ENCODE data around the gene BUD23. TPM values are rescaled to one million over a fixed set of nuclear protein-coding genes. Genes with fewer than 3 reads are reported as not detected.

The BUD23 gene
- polyA plus RNA-seq, 1 donor, result 76.7 TPM

- no CpG with 5 or more reads among the region's 13 CpGs for WGBS (ENCODE audit: insufficient coverage, low lambda C conversion rate)
- no peaks in the 10 kb centered on the region for H3K27me3 ChIP-seq (ENCODE audit: control insufficient read depth, insufficient read depth, low read length)
Measured at GRCh38 chr7:73739387-73739767, 56.0 kb downstream of the BUD23 start.

GRCh38 chr7:73740212-73740611, 56.8 kb downstream of the BUD23 start:
- no peaks in the 10 kb centered on the region for H3K9me3 ChIP-seq (ENCODE audit: control insufficient read depth, low read depth, low read length)
- H3K27ac ChIP-seq (ENCODE audit: low read length), result peak overlapping the region; percentile 91
- WGBS (ENCODE audit: insufficient coverage, low lambda C conversion rate), result no CpG with 5 or more reads among the region's 7 CpGs
- peaks cover 23% of the 10 kb centered on the region for H3K36me3 ChIP-seq (ENCODE audit: control insufficient read depth, insufficient read depth, low read length)
- no peak overlapping the region for H3K4me3 ChIP-seq (ENCODE audit: low read length)
- H3K4me1 ChIP-seq (ENCODE audit: control insufficient read depth, insufficient read depth, low read length), result peaks cover 59% of the 10 kb centered on the region
- DNase-seq, result no peak
- H3K27me3 ChIP-seq (ENCODE audit: control insufficient read depth, insufficient read depth, low read length), result no peaks in the 10 kb centered on the region

More at GRCh38 chr7:73739387-73739767, 56.0 kb downstream of the BUD23 start:
- Histone ChIP-seq H3K9me3 (ENCODE audit: control insufficient read depth, low read depth, low read length) (no peaks in the 10 kb centered on the region), H3K36me3 (ENCODE audit: control insufficient read depth, insufficient read depth, low read length) (peaks cover 23% of the 10 kb centered on the region), H3K4me3 (ENCODE audit: low read length) (peak overlapping the region; percentile 79), H3K27ac (ENCODE audit: low read length) (peak overlapping the region; percentile 91), H3K4me1 (ENCODE audit: control insufficient read depth, insufficient read depth, low read length) (peaks cover 62% of the 10 kb centered on the region)
- no peak for DNase-seq

DNA sequence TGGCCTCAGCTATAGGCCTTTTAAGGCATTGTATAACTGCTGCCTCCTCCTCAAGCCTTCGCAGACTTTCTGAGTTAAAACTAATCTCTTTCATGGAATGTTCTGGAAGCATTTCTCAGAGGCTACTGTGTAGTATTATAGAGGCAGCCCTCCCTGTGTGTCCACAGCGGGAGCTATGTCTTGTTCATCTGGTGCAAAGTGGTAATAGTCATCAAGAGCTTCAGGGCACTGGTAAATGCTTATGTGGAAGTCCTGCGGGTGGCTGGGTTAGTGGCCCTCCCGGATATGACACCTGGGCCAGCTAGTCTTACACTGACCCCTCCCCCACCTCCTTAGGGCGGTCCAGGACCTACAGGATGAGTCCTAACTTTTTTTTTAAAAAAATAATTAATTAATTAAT, 57.4 kb downstream of the BUD23 start:
- peak in 1 of 2 donors; percentile 46 for DNase-seq
- Histone ChIP-seq H3K4me3 (ENCODE audit: low read length) (no peak overlapping the region), H3K27me3 (ENCODE audit: control insufficient read depth, insufficient read depth, low read length) (no peaks in the 10 kb centered on the region), H3K9me3 (ENCODE audit: control insufficient read depth, low read depth, low read length) (no peaks in the 10 kb centered on the region), H3K4me1 (ENCODE audit: control insufficient read depth, insufficient read depth, low read length) (peaks cover 54% of the 10 kb centered on the region), H3K27ac (ENCODE audit: low read length) (peak overlapping the region; percentile 91), H3K36me3 (ENCODE audit: control insufficient read depth, insufficient read depth, low read length) (peaks cover 20% of the 10 kb centered on the region)
- no CpG with 5 or more reads among the region's 5 CpGs for WGBS (ENCODE audit: insufficient coverage, low lambda C conversion rate)

GRCh38 chr7:73741600-73741999, 58.2 kb downstream of the BUD23 start:
- WGBS (ENCODE audit: insufficient coverage, low lambda C conversion rate), result no CpG with 5 or more reads among the region's 5 CpGs
- DNase-seq, result no peak
- H3K27ac ChIP-seq (ENCODE audit: low read length), result peak overlapping the region; percentile 98
- no peak overlapping the region for H3K4me3 ChIP-seq (ENCODE audit: low read length)
- no peaks in the 10 kb centered on the region for H3K9me3 ChIP-seq (ENCODE audit: control insufficient read depth, low read depth, low read length)
- H3K27me3 ChIP-seq (ENCODE audit: control insufficient read depth, insufficient read depth, low read length), result no peaks in the 10 kb centered on the region
- H3K36me3 ChIP-seq (ENCODE audit: control insufficient read depth, insufficient read depth, low read length), result peaks cover 13% of the 10 kb centered on the region
- peaks cover 48% of the 10 kb centered on the region for H3K4me1 ChIP-seq (ENCODE audit: control insufficient read depth, insufficient read depth, low read length)

DNA sequence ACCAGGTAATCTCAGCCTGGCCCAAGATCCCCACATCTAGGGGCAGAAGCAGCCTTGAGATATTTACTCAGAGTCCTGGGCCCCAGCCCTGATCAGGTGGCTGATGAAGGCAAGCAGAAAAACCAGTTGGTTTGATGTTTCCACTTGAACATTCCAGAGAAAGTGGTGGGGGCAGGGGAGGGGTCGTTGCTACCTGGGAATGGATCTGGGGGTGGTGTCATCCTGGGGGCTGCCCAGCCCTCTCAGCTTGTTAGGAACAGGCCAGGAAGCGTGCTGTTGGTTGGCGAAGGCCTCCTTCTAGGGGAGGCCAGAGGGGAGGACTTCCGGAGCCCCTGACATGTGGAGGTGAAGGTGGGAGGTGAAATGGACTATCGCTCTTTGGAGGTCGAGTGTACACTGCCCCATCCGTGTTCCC, 58.9 kb downstream of the BUD23 start:
- H3K4me3 ChIP-seq (ENCODE audit: low read length), result no peak overlapping the region
- WGBS (ENCODE audit: insufficient coverage, low lambda C conversion rate), result no CpG with 5 or more reads among the region's 7 CpGs
- no peaks in the 10 kb centered on the region for H3K9me3 ChIP-seq (ENCODE audit: control insufficient read depth, low read depth, low read length)
- peaks cover 5% of the 10 kb centered on the region for H3K36me3 ChIP-seq (ENCODE audit: control insufficient read depth, insufficient read depth, low read length)
- peak overlapping the region; percentile 98 for H3K27ac ChIP-seq (ENCODE audit: low read length)
- H3K4me1 ChIP-seq (ENCODE audit: control insufficient read depth, insufficient read depth, low read length), result peaks cover 40% of the 10 kb centered on the region
- peak; percentile 65 to 78 for DNase-seq
- no peaks in the 10 kb centered on the region for H3K27me3 ChIP-seq (ENCODE audit: control insufficient read depth, insufficient read depth, low read length)

DNA sequence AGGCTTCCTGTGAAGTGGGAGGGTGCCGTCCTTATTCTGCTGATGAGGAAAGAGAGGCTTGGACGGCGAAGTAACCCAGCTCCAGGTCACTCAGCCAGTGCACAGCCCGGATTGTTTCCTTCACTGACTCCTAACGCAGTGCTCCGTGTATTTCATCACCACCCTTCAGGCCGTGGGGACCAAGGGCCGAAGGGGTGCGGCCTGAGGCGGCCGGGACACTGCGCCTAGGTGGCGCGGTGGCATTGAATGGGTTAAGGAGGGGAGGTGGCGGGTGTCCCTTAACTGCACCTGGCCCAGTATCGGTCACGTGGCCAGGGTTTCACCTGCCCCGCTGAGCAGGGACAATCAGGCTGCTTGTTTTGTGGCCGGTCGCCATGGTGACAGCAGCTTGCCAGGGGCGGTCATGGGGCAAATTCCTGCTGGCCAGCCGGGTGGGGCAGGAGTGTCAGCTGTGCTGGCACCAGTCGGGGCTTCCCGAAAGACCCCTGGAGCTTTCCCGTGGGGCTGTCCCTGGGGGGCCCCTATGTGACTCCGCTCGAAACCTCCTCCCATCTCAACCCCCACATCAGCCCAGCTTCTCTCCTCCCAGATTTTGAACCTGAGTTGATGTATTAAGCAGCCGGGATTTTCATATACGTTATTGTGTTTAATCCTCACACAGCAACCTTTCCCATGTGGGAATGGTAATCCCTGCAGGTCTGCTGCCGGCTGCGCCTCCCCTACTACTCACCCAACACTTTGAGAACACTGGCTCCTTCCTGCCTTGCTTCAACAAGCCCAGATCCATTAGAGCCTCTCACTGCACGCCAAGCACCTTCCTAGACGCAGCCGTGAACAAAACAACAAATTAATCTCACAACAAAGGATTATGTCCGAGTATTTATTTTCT, 59.6 kb downstream of the BUD23 start:
- WGBS (ENCODE audit: insufficient coverage, low lambda C conversion rate), result no CpG with 5 or more reads among the region's 35 CpGs
- Histone ChIP-seq H3K27ac (ENCODE audit: low read length) (peak overlapping the region; percentile 98), H3K36me3 (ENCODE audit: control insufficient read depth, insufficient read depth, low read length) (no peaks in the 10 kb centered on the region), H3K4me1 (ENCODE audit: control insufficient read depth, insufficient read depth, low read length) (peaks cover 34% of the 10 kb centered on the region), H3K27me3 (ENCODE audit: control insufficient read depth, insufficient read depth, low read length) (no peaks in the 10 kb centered on the region), H3K4me3 (ENCODE audit: low read length) (peak overlapping the region; percentile 16), H3K9me3 (ENCODE audit: control insufficient read depth, low read depth, low read length) (no peaks in the 10 kb centered on the region)
- peak; percentile 98 to 99 for DNase-seq

DNA sequence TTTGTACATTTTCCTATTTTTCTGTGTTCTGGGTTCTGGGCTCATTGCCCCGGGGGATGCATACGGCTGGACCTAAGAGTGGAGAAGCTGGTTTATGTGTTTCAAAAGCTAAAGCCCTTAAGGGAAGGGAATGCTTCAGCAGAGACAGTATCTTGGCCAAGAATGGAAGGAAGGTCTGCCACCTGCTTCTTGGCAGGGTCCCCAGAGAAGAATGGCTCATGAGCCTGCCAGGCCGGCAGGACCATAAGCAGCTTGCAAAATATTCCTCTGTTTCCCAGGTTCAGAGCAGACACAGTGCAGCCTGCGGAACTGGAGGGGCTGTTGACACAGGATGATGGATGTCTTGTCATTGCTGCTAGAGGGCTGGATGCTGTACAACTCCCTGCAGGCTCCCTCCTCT, 63.0 kb downstream of the BUD23 start:
- Histone ChIP-seq H3K27ac (ENCODE audit: low read length) (no peak overlapping the region), H3K4me1 (ENCODE audit: control insufficient read depth, insufficient read depth, low read length) (peaks cover 30% of the 10 kb centered on the region), H3K27me3 (ENCODE audit: control insufficient read depth, insufficient read depth, low read length) (no peaks in the 10 kb centered on the region), H3K36me3 (ENCODE audit: control insufficient read depth, insufficient read depth, low read length) (no peaks in the 10 kb centered on the region), H3K4me3 (ENCODE audit: low read length) (no peak overlapping the region), H3K9me3 (ENCODE audit: control insufficient read depth, low read depth, low read length) (no peaks in the 10 kb centered on the region)
- WGBS (ENCODE audit: insufficient coverage, low lambda C conversion rate), result 80% methylated on average over 1 of the region's 4 CpGs
- DNase-seq, result no peak

Other genes with a start within 250 kb of the BUD23 start
- 0.46 TPM for gene FZD9, start 249.8 kb upstream of the BUD23 start, polyA plus RNA-seq
- 37.3 TPM for gene BAZ1B, start 161.3 kb upstream of the BUD23 start, polyA plus RNA-seq
- gene BCL7B, start 125.9 kb upstream of the BUD23 start, polyA plus RNA-seq, result 40.7 TPM
- gene TBL2, start 105.0 kb upstream of the BUD23 start, polyA plus RNA-seq, result 37.6 TPM
- gene MLXIPL, start 59.1 kb upstream of the BUD23 start, polyA plus RNA-seq, result 195 TPM
- gene VPS37D, start 15.8 kb upstream of the BUD23 start, polyA plus RNA-seq, result 4.5 TPM
- gene DNAJC30, start 144 bp upstream of the BUD23 start, polyA plus RNA-seq, result 7.9 TPM
- 36.1 TPM for gene STX1A, start 36.1 kb downstream of the BUD23 start, polyA plus RNA-seq
- gene ABHD11, start 55.2 kb downstream of the BUD23 start, polyA plus RNA-seq, result 46.1 TPM
- gene CLDN3, start 86.7 kb downstream of the BUD23 start, polyA plus RNA-seq, result 167 TPM
- 395 TPM for gene CLDN4, start 147.4 kb downstream of the BUD23 start, polyA plus RNA-seq
- 7.6 TPM for gene METTL27, start 158.9 kb downstream of the BUD23 start, polyA plus RNA-seq
- gene TMEM270, start 177.6 kb downstream of the BUD23 start, polyA plus RNA-seq, result 0.10 TPM

Measured in large intestine (tissue), 3 donors.